Neural progenitor cell (in vitro differentiated cells): ENCODE data around the gene TMEM198. TPM values are rescaled to one million over a fixed set of nuclear protein-coding genes. Genes with fewer than 3 reads are reported as not detected.

Experiments used
- DNase-seq: peaks from one replicate; pipeline ENCODE4 v3.0.0-alpha.2; 2016; ENCODE audit warnings: low spot score
- H2AFZ ChIP-seq: fragments of 200-600 bp; sonication (generic); replicated peaks from 2 replicates; pipeline ENCODE4 v1.6.1; 2016; ENCODE audit warnings: antibody characterized with exemption
- H3F3A ChIP-seq: fragments of 200-600 bp; sonication (generic); 2 replicates; pipeline ENCODE4 v1.6.1; 2016; ENCODE audit warnings: antibody characterized with exemption, low read depth
- H3K27ac ChIP-seq: fragments of 200-600 bp; sonication (generic); 2 replicates; pipeline ENCODE4 v1.5.1; 2016; ENCODE audit warnings: mild to moderate bottlenecking
- H3K27me3 ChIP-seq: fragments of 200-600 bp; sonication (generic); 2 replicates; pipeline ENCODE4 v1.6.1; 2016; ENCODE audit warnings: mild to moderate bottlenecking, moderate library complexity
- H3K36me3 ChIP-seq: fragments of 200-600 bp; sonication (generic); 2 replicates; pipeline ENCODE4 v1.5.1; 2016
- H3K4me1 ChIP-seq: fragments of 200-600 bp; sonication (generic); 2 replicates; pipeline ENCODE4 v1.6.1; 2016; ENCODE audit warnings: mixed run types
- H3K4me2 ChIP-seq: fragments of 200-600 bp; sonication (generic); 2 replicates; pipeline ENCODE4 v1.6.1; 2016
- H3K4me3 ChIP-seq: fragments of 200-600 bp; sonication (generic); 2 replicates; pipeline ENCODE4 v1.5.1; 2016
- H3K79me2 ChIP-seq: fragments of 200-600 bp; sonication (generic); 2 replicates; pipeline ENCODE4 v1.6.1; 2016; ENCODE audit warnings: low read depth
- H3K9ac ChIP-seq: fragments of 200-600 bp; sonication (generic); 2 replicates; pipeline ENCODE4 v1.6.1; 2016
- H3K9me3 ChIP-seq: fragments of 200-600 bp; sonication (generic); 2 replicates; pipeline ENCODE4 v1.5.1; 2016; ENCODE audit warnings: low read depth
- H4K20me1 ChIP-seq: fragments of 200-600 bp; sonication (generic); 2 replicates; pipeline ENCODE4 v1.6.1; 2016; ENCODE audit warnings: low read depth
- H3K27ac Mint-ChIP-seq: 3 replicates; pipeline ENCODE4 v1.8.0; 2021; ENCODE audit warnings: mixed read lengths
- H3K27me3 Mint-ChIP-seq: 2 replicates; pipeline ENCODE4 v1.8.0; 2022; ENCODE audit warnings: low read depth, mild to moderate bottlenecking, inconsistent platforms, moderate library complexity, mixed read lengths; ENCODE audit not compliant: insufficient read depth
- H3K36me3 Mint-ChIP-seq: 3 replicates; pipeline ENCODE4 v1.8.0; 2021; ENCODE audit warnings: mixed read lengths
- H3K4me1 Mint-ChIP-seq: 3 replicates; pipeline ENCODE4 v1.8.0; 2021; ENCODE audit warnings: mixed read lengths
- H3K4me3 Mint-ChIP-seq: 3 replicates; pipeline ENCODE4 v1.8.0; 2021; ENCODE audit warnings: mild to moderate bottlenecking, moderate library complexity, mixed read lengths
- H3K9me3 Mint-ChIP-seq: 3 replicates; pipeline ENCODE4 v1.8.0; 2020; ENCODE audit warnings: mixed read lengths
- EZH2 ChIP-seq: fragments of 200-600 bp; sonication (generic); IDR thresholded peaks from 2 replicates; pipeline ENCODE4 v1.6.1; 2017; ENCODE audit warnings: antibody characterized with exemption, mild to moderate bottlenecking, moderate library complexity
- EZH2phosphoT487 ChIP-seq: fragments of 200-600 bp; sonication (generic); IDR thresholded peaks from 2 replicates; pipeline ENCODE4 v1.6.1; 2017; ENCODE audit warnings: antibody characterized with exemption
- total RNA-seq: library from RNA; depleted of rRNA; stranded (reverse); fragments of >200 nt; gene quantifications from 2 replicates; pipeline ENCODE4 v1.2.3, GENCODE V29; 2015; ENCODE audit warnings: low replicate concordance
- TF ChIP-seq, protein P1 (sequence below): fragments of 200-600 bp; sonication (generic); IDR thresholded peaks from 2 replicates; pipeline ENCODE4 v1.5.1; 2017; ENCODE audit warnings: antibody characterized with exemption, mild to moderate bottlenecking

The TMEM198 gene
- total RNA-seq, 1 donor from 2014 or later: 0.79 TPM

DNA sequence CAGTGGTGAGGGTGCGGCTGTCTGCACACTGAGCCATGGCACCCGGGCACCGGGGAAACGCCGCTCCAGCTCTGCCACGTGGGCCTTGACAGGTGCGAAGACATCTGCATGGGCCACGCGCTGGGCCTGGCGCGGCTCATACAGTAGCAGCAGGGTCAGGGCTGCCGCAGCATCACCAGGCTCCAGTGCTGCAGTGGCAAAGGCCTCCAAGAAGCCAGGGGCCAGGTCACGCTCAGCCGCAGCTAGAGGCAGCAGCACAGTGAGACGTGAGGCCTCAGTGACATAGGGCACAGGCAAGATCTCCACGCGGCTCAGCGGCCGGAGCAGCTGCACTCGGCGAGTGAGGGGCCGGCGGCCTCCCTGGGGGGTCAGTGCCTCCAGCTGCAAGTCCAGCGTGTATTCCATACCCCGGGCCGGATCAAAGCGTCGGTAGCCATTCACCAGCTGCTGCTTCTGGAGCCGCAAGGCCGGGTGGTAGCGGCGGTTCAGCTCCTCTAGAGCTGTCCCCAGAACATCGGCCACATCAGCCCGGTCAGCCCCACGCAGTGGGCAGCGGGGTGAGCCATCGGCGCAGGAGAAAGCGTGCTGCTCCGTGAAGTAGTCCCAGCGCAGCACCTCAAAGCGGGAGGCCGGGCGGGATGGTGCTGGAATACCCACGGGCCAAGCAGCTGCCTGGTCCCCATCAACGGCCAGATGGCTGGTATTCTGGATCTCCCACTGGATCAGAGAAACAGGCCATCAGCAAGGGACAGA lies 3.7 kb upstream of the TMEM198 start:
- Histone ChIP-seq H3K4me1 (peaks cover 30% of the 10 kb centered on the region), H3K79me2 (no peaks in the 10 kb centered on the region), H3K27ac (no peak overlapping the region), H3K36me3 (no peaks in the 10 kb centered on the region), H3F3A (peaks cover 22% of the 10 kb centered on the region), H3K9ac (no peak overlapping the region), H3K4me2 (no peak overlapping the region), H4K20me1 (peaks cover 21% of the 10 kb centered on the region), H2AFZ (no peak overlapping the region), H3K4me3 (no peak overlapping the region), H3K27me3 (peaks cover 25% of the 10 kb centered on the region), H3K9me3 (no peaks in the 10 kb centered on the region)
- no peak for DNase-seq
- Mint-ChIP-seq H3K9me3 (no peaks in the 10 kb centered on the region), H3K4me3 (no peak overlapping the region), H3K27ac (no peak overlapping the region), H3K36me3 (peaks cover 9% of the 10 kb centered on the region), H3K4me1 (peaks cover 46% of the 10 kb centered on the region), H3K27me3 (peaks cover 13% of the 10 kb centered on the region)
- TF ChIP-seq EZH2: no peak
- TF ChIP-seq EZH2phosphoT487: no peak
- TF ChIP-seq, protein P1, sequence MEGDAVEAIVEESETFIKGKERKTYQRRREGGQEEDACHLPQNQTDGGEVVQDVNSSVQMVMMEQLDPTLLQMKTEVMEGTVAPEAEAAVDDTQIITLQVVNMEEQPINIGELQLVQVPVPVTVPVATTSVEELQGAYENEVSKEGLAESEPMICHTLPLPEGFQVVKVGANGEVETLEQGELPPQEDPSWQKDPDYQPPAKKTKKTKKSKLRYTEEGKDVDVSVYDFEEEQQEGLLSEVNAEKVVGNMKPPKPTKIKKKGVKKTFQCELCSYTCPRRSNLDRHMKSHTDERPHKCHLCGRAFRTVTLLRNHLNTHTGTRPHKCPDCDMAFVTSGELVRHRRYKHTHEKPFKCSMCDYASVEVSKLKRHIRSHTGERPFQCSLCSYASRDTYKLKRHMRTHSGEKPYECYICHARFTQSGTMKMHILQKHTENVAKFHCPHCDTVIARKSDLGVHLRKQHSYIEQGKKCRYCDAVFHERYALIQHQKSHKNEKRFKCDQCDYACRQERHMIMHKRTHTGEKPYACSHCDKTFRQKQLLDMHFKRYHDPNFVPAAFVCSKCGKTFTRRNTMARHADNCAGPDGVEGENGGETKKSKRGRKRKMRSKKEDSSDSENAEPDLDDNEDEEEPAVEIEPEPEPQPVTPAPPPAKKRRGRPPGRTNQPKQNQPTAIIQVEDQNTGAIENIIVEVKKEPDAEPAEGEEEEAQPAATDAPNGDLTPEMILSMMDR: no peak

DNA sequence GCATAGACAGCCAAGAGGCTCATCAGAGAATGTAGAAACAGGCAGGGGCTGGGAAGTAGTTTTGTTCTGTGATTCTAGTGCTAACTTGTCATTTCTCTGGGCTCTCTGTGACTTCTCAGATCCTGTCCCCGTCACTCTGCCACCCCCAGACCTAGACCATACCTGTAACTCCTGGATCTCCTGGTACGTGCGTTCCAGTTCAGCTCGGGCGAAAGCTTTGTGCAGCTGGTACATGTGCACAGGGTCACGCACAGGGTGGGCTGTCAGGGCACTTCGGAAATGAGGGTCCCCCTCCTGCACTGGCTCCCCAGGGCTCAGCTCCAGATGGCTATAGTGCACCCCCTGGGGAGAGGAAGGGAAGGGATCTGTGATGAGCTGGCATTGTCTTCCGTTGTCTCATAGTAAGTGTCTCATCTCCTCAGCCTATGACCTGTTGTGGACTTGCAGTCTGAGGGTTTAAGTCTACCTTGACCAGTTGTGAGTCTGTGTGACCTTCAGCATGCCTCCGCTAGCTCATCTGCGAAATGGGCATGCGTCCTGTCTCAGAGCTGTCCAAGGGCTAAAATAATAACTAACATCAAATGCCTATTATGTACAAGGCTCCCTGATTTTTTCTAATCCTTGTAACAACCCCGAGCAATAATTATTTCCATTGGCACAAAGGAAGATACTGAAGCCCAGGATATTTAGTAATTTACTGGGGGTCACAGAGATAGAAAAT lies 2.9 kb upstream of the TMEM198 start:
- Histone ChIP-seq H3F3A (peaks cover 22% of the 10 kb centered on the region), H3K27ac (no peak overlapping the region), H3K27me3 (peaks cover 30% of the 10 kb centered on the region), H4K20me1 (peaks cover 21% of the 10 kb centered on the region), H3K4me3 (no peak overlapping the region), H2AFZ (no peak overlapping the region), H3K9me3 (no peaks in the 10 kb centered on the region), H3K36me3 (no peaks in the 10 kb centered on the region), H3K4me1 (peaks cover 30% of the 10 kb centered on the region), H3K79me2 (no peaks in the 10 kb centered on the region), H3K9ac (no peak overlapping the region), H3K4me2 (no peak overlapping the region)
- Mint-ChIP-seq H3K9me3 (no peaks in the 10 kb centered on the region), H3K27ac (no peak overlapping the region), H3K36me3 (peaks cover 9% of the 10 kb centered on the region), H3K4me1 (peaks cover 44% of the 10 kb centered on the region), H3K4me3 (peak overlapping the region; percentile 63), H3K27me3 (peaks cover 13% of the 10 kb centered on the region)
- TF ChIP-seq EZH2: no peak
- TF ChIP-seq, protein P1: no peak
- no peak for TF ChIP-seq EZH2phosphoT487
- no peak for DNase-seq

DNA sequence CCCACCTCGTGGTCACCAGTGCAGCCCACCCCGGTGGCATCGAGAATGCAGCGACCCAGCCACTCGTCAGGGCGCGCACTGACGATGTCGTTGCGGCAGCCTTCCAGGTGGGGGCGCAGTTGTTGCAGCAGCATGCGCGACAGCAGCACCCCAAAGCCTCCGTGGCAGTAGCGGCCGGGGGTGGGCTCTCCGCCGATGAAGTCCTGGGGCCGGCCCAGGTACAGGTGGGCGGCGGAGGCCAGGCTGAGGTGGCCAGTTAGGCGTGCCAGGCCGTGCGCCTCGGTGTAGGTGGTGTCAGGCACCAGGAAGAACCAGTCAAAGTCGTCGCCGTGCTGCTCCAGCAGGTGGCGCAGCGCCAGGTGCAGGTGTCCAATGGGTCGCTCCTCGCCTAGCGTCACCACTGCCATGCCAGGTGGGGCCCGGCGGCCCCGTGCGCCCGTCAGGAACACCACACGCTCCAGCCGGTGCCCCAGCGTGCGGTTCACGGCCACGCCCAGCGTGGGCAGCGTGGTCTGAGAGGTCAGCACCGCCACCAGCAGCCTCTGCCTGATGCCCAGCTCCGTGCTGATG lies 2.1 kb upstream of the TMEM198 start:
- H3K4me1 Mint-ChIP-seq: peaks cover 44% of the 10 kb centered on the region
- no peaks in the 10 kb centered on the region for H3K36me3 ChIP-seq
- peaks cover 30% of the 10 kb centered on the region for H3K27me3 ChIP-seq
- H3K79me2 ChIP-seq: no peaks in the 10 kb centered on the region
- H3K27ac ChIP-seq: no peak overlapping the region
- no peaks in the 10 kb centered on the region for H3K9me3 Mint-ChIP-seq
- H3F3A ChIP-seq: peaks cover 22% of the 10 kb centered on the region
- peaks cover 21% of the 10 kb centered on the region for H4K20me1 ChIP-seq
- H3K4me3 Mint-ChIP-seq: peak overlapping the region; percentile 88
- H3K27me3 Mint-ChIP-seq: peaks cover 18% of the 10 kb centered on the region
- no peak overlapping the region for H3K27ac Mint-ChIP-seq
- H3K4me3 ChIP-seq: peak overlapping the region; percentile 47
- peak overlapping the region; percentile 87 for H3K4me2 ChIP-seq
- peak; percentile 87 for DNase-seq
- no peak for TF ChIP-seq EZH2phosphoT487
- TF ChIP-seq, protein P1: peak; percentile 100
- peak; percentile 20 for TF ChIP-seq EZH2
- H3K9ac ChIP-seq: no peak overlapping the region
- H2AFZ ChIP-seq: no peak overlapping the region
- H3K4me1 ChIP-seq: peaks cover 30% of the 10 kb centered on the region
- peaks cover 11% of the 10 kb centered on the region for H3K36me3 Mint-ChIP-seq
- no peaks in the 10 kb centered on the region for H3K9me3 ChIP-seq
